Adipose tissue (tissue), 3 donors: ENCODE measurements around the gene PTGR1. TPM values are rescaled to one million over a fixed set of nuclear protein-coding genes. Genes with fewer than 3 reads are reported as not detected.
A peak's percentile ranks its signal among the peaks of the same experiment; 100 is the strongest.
"Not testable (repeated sequence)": the region's sequence is repeated elsewhere in the genome, so short reads cannot be mapped to it uniquely, and the experiment has no call there.

ENCODE experiments used
- H3K27ac ChIP-seq: one replicate; pipeline ENCODE4 v1.5.1; 2013; ENCODE audit warnings: low read depth, low read length
- WGBS, 3 donors: extraction: QIAGEN DNeasy Blood & Tissue Kit; methylation state at CpG; one replicate each; pipeline ENCODE4 v1.1.7; 2013; 5-methylcytosine and 5-hydroxymethylcytosine counted together
- polyA plus RNA-seq, 3 donors: library from polyadenylated mRNA; stranded (reverse); fragments of 200-250 nt; gene quantifications; one replicate each; pipeline ENCODE4 v1.2.3, GENCODE V29; 2013
- donor health status: healthy with polysubstance abuse.
- donor health status: Bipolar disorder and iron deficiency.
- donor health status: healthy.

Gene PTGR1
- polyA plus RNA-seq, 3 donors, result 12.3 to 63.2 (median 58.4) TPM

- no peak overlapping the region for H3K27ac ChIP-seq
- 22 to 29% (median 22%) methylated on average over 2 of the region's 2 CpGs for WGBS, 3 donors
Observed at GRCh38 chr9:111621895-111622480, 22.5 kb upstream of the PTGR1 start.

GRCh38 chr9:111617349-111617748, 17.9 kb upstream of the PTGR1 start:
- 95 to 96% (median 95%) methylated on average over 24 to 29 of the region's 29 CpGs for WGBS, 3 donors
- not testable (repeated sequence) for H3K27ac ChIP-seq

GRCh38 chr9:111615928-111616327, 16.5 kb upstream of the PTGR1 start:
- 60 to 63% (median 62%) methylated on average over 3 of the region's 3 CpGs for WGBS, 3 donors
- H3K27ac ChIP-seq, result no peak overlapping the region

- 40 to 57% (median 45%) methylated on average over 4 of the region's 4 CpGs for WGBS, 3 donors
- no peak overlapping the region for H3K27ac ChIP-seq
Observed at GRCh38 chr9:111613436-111614040, 14.1 kb upstream of the PTGR1 start.

GRCh38 chr9:111610845-111611244, 11.4 kb upstream of the PTGR1 start:
- 69 to 86% (median 82%) methylated on average over 7 of the region's 7 CpGs for WGBS, 3 donors
- H3K27ac ChIP-seq, result no peak overlapping the region

- no peak overlapping the region for H3K27ac ChIP-seq
- WGBS, 3 donors, result 57 to 62% (median 58%) methylated on average over 5 of the region's 5 CpGs
Observed at GRCh38 chr9:111610149-111610548, 10.7 kb upstream of the PTGR1 start.

- WGBS, 3 donors, result 75 to 94% (median 90%) methylated on average over 9 of the region's 9 CpGs
- H3K27ac ChIP-seq, result no peak overlapping the region
Observed at GRCh38 chr9:111605041-111605559, 5.7 kb upstream of the PTGR1 start.

- 81 to 88% (median 87%) methylated on average over 16 of the region's 16 CpGs for WGBS, 3 donors
- no peak overlapping the region for H3K27ac ChIP-seq
Observed at GRCh38 chr9:111604054-111604615, 4.7 kb upstream of the PTGR1 start.

- 70 to 78% (median 76%) methylated on average over 4 of the region's 4 CpGs for WGBS, 3 donors
- no peak overlapping the region for H3K27ac ChIP-seq
Observed at GRCh38 chr9:111603041-111603440, 3.6 kb upstream of the PTGR1 start.

GRCh38 chr9:111601237-111602018, 2.0 kb upstream of the PTGR1 start:
- no peak overlapping the region for H3K27ac ChIP-seq
- 52 to 80% (median 70%) methylated on average over 10 of the region's 10 CpGs for WGBS, 3 donors

- H3K27ac ChIP-seq, result no peak overlapping the region
- WGBS, 3 donors, result 11 to 40% (median 37%) methylated on average over 15 to 17 of the region's 17 CpGs
Observed at GRCh38 chr9:111599955-111600343, 502 bp upstream of the PTGR1 start.

GRCh38 chr9:111598733-111599091, 735 bp downstream of the PTGR1 start:
- peak overlapping the region; percentile 62 for H3K27ac ChIP-seq
- 1 to 2% (median 2%) methylated on average over 16 of the region's 16 CpGs for WGBS, 3 donors

- WGBS, 3 donors, result 0 to 1% (median 1%) methylated on average over 41 of the region's 41 CpGs
- H3K27ac ChIP-seq, result peak overlapping the region; percentile 62
Observed at GRCh38 chr9:111597852-111598732, 1.4 kb downstream of the PTGR1 start.

GRCh38 chr9:111588846-111589245, 10.6 kb downstream of the PTGR1 start:
- WGBS, 3 donors, result 79 to 93% (median 80%) methylated on average over 5 of the region's 5 CpGs
- no peak overlapping the region for H3K27ac ChIP-seq

- no peak overlapping the region for H3K27ac ChIP-seq
- WGBS, 3 donors, result 93 to 96% (median 96%) methylated on average over 5 of the region's 5 CpGs
Observed at GRCh38 chr9:111586378-111586777, 13.1 kb downstream of the PTGR1 start.

- H3K27ac ChIP-seq, result no peak overlapping the region
- 82 to 88% (median 87%) methylated on average over 3 of the region's 3 CpGs for WGBS, 3 donors
Observed at GRCh38 chr9:111582888-111583287, 16.6 kb downstream of the PTGR1 start.

GRCh38 chr9:111572950-111573604, 26.4 kb downstream of the PTGR1 start:
- WGBS, 3 donors, result 54 to 73% (median 66%) methylated on average over 4 of the region's 4 CpGs
- no peak overlapping the region for H3K27ac ChIP-seq

- WGBS, 3 donors, result 95 to 98% (median 98%) methylated on average over 4 of the region's 4 CpGs
- H3K27ac ChIP-seq, result not testable (repeated sequence)
Observed at GRCh38 chr9:111568127-111568526, 31.3 kb downstream of the PTGR1 start.
